ENCODE data around the gene SOX18. TPM values are rescaled to one million over a fixed set of nuclear protein-coding genes. Genes with fewer than 3 reads are reported as not detected.

Gene SOX18
- total and polyA plus RNA-seq, 8 donors = 0.58 to 26.6 (median 8.7) TPM

DNA sequence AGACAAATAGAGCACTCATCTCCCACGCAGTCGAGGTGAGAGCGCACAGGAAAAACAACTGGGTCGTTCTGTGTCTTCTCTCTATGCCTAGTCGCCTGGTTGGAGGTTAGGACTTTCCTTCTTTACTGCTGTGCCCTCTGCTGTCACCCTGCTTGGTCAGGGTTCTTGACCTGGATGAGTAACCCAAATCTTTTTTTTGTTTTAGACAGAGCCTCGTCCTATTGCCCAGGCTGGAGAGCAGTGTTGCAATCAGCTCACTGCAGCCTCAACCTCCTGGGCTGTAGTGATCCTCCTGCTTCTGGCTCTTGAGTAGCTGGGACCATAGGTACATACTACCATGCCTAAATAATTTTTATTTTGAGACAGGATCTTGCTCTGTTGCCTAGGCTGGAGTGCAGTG, 44.0 kb downstream of the SOX18 start:
- Histone ChIP-seq H3K27ac (no peak overlapping the region), H3K27me3 (no peaks in the 10 kb centered on the region), H3K9me3 (no peaks in the 10 kb centered on the region), H3K4me1 (no peaks in the 10 kb centered on the region), H3K4me3 (no peak overlapping the region), H3K36me3 (peaks cover 57 to 100% (median 98%) of the 10 kb centered on the region in 4 donors)
- intact Hi-C loops (cut with DNase I; ENCODE audit: low total_unique reads) = no loop called here
- 81 to 88% (median 83%) methylated on average over 6 of the region's 6 CpGs for WGBS, 5 donors
- TF ChIP-seq POLR2A (IDR thresholded peaks at IDR 0.05) = no peak
- TF ChIP-seq, protein P1, sequence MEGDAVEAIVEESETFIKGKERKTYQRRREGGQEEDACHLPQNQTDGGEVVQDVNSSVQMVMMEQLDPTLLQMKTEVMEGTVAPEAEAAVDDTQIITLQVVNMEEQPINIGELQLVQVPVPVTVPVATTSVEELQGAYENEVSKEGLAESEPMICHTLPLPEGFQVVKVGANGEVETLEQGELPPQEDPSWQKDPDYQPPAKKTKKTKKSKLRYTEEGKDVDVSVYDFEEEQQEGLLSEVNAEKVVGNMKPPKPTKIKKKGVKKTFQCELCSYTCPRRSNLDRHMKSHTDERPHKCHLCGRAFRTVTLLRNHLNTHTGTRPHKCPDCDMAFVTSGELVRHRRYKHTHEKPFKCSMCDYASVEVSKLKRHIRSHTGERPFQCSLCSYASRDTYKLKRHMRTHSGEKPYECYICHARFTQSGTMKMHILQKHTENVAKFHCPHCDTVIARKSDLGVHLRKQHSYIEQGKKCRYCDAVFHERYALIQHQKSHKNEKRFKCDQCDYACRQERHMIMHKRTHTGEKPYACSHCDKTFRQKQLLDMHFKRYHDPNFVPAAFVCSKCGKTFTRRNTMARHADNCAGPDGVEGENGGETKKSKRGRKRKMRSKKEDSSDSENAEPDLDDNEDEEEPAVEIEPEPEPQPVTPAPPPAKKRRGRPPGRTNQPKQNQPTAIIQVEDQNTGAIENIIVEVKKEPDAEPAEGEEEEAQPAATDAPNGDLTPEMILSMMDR (IDR thresholded peaks at IDR 0.05) = no peak
- TF ChIP-seq POLR2AphosphoS5 (IDR thresholded peaks at IDR 0.05) = no peak
- no peak for TF ChIP-seq EP300 (IDR thresholded peaks at IDR 0.05)
- no peak for DNase-seq

- TF ChIP-seq EP300 (IDR thresholded peaks at IDR 0.05) = no peak
- TF ChIP-seq POLR2AphosphoS5 (IDR thresholded peaks at IDR 0.05) = no peak
- TF ChIP-seq, protein P1 (IDR thresholded peaks at IDR 0.05) = no peak
- TF ChIP-seq POLR2A (IDR thresholded peaks at IDR 0.05) = no peak
- Histone ChIP-seq H3K27me3 (no peaks in the 10 kb centered on the region), H3K9me3 (no peaks in the 10 kb centered on the region), H3K4me1 (no peaks in the 10 kb centered on the region), H3K36me3 (peaks cover 60 to 100% (median 98%) of the 10 kb centered on the region in 4 donors), H3K4me3 (no peak overlapping the region), H3K27ac (no peak overlapping the region)
- intact Hi-C loops (cut with DNase I; ENCODE audit: low total_unique reads) = no loop called here
- DNase-seq = peak in 1 of 2 donors; percentile 39
- WGBS, 5 donors = 76 to 83% (median 79%) methylated on average over 7 of the region's 7 CpGs
These were observed 45.3 kb downstream of the SOX18 start for GRCh38 chr20:64003960-64004725.

DNA sequence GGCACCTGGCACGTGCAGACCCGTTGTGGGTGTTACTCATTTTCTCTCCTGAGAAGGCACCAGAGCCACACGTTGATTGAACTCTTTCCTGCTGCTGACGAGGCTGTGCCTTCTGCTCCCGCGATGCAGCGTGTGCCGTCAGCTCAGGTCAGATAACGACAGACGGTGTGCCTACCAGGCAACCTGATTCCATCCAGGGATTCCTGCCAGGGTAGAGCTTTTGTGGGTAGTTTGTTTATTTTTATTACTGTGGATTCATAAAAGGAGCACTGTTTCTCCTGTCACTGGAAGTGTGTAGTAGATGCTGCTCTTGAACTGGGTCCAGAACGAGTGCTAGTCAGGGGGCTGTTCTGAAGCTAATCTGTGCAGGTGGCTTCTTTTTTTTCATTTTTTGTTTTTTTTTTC, 47.8 kb downstream of the SOX18 start:
- TF ChIP-seq, protein P1 (IDR thresholded peaks at IDR 0.05) = no peak
- TF ChIP-seq EP300 (IDR thresholded peaks at IDR 0.05) (no peak), POLR2AphosphoS5 (IDR thresholded peaks at IDR 0.05) (no peak), POLR2A (IDR thresholded peaks at IDR 0.05) (no peak)
- H3K4me3 ChIP-seq = no peak overlapping the region
- H3K27me3 ChIP-seq = no peaks in the 10 kb centered on the region
- H3K9me3 ChIP-seq = no peaks in the 10 kb centered on the region
- DNase-seq = peak in 1 of 2 donors; percentile 26
- intact Hi-C loops (cut with DNase I; ENCODE audit: low total_unique reads) = no loop called here
- H3K27ac ChIP-seq = no peak overlapping the region
- peaks cover 76 to 100% (median 100%) of the 10 kb centered on the region in 4 donors for H3K36me3 ChIP-seq
- WGBS, 5 donors = 37 to 59% (median 48%) methylated on average over 11 of the region's 11 CpGs
- no peaks in the 10 kb centered on the region for H3K4me1 ChIP-seq

DNA sequence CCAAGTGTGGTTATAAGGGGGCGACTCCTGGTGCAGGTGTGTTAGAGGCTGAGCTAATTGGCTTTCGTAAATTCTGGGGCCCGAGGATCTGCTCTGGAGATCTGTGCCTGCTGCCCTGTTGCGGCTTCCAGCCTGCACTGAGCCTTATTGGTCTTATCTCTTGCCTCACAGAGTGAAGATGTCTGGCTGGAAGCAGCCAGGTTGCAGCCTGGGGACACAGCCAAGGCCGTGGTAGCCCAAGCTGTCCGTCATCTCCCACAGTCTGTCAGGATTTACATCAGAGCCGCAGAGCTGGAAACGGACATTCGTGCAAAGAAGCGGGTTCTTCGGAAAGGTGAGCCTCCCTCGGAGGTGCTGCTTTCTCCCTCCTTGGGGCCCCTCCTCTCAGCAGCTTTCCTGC, 48.5 kb downstream of the SOX18 start:
- no peaks in the 10 kb centered on the region for H3K9me3 ChIP-seq
- WGBS, 5 donors = 92 to 96% (median 94%) methylated on average over 12 of the region's 12 CpGs
- H3K4me3 ChIP-seq = no peak overlapping the region
- no peaks in the 10 kb centered on the region for H3K27me3 ChIP-seq
- TF ChIP-seq POLR2A (IDR thresholded peaks at IDR 0.05) (no peak), EP300 (IDR thresholded peaks at IDR 0.05) (no peak), POLR2AphosphoS5 (IDR thresholded peaks at IDR 0.05) (no peak)
- TF ChIP-seq, protein P1 (IDR thresholded peaks at IDR 0.05) = no peak
- H3K4me1 ChIP-seq = no peaks in the 10 kb centered on the region
- H3K27ac ChIP-seq = no peak overlapping the region
- intact Hi-C loops (cut with DNase I; ENCODE audit: low total_unique reads) = no loop called here
- DNase-seq = no peak
- H3K36me3 ChIP-seq = peaks cover 79 to 100% (median 100%) of the 10 kb centered on the region in 4 donors

Small RNA genes lying within 50 kb of the gene (small RNA-seq; reads per million reads assigned to genes)
- gene AL355803.1 (0 reads per million in 4 donors), gene MIR6813 (0 reads per million in 4 donors)

Other genes starting within 250 kb of the SOX18 start
- gene ZBTB46, start 218.4 kb downstream of the SOX18 start, total RNA-seq = 10 to 100 TPM in 1 of 5 donors, 1 to 10 TPM in 3, under 1 TPM in 1; 0.58 to 13.4 (median 4.1) TPM
- gene ZBTB46, start 218.4 kb downstream of the SOX18 start, polyA plus RNA-seq = 1 to 10 TPM; 1.1 to 1.8 (median 1.7) TPM
- not detected for gene ABHD16B, start 188.1 kb downstream of the SOX18 start, total RNA-seq
- under 1 TPM in 2 of 3 donors, not detected in 1; 0.37 to 0.43 TPM for gene ABHD16B, start 188.1 kb downstream of the SOX18 start, polyA plus RNA-seq
- 10 to 100 TPM; 42.0 to 53.1 (median 45.5) TPM for gene TPD52L2, start 184.4 kb downstream of the SOX18 start, total RNA-seq
- 10 to 100 TPM; 72.8 to 75.6 (median 73.3) TPM for gene TPD52L2, start 184.4 kb downstream of the SOX18 start, polyA plus RNA-seq
- 10 to 100 TPM; 23.7 to 60.1 (median 52.7) TPM for gene DNAJC5, start 154.5 kb downstream of the SOX18 start, total RNA-seq
- gene DNAJC5, start 154.5 kb downstream of the SOX18 start, polyA plus RNA-seq = 10 to 100 TPM; 23.1 to 26.4 (median 25.6) TPM
- gene UCKL1, start 93.2 kb downstream of the SOX18 start, total RNA-seq = 100 to 1,000 TPM in 1 of 5 donors, 10 to 100 TPM in 4; 20.9 to 107 (median 36.8) TPM
- gene UCKL1, start 93.2 kb downstream of the SOX18 start, polyA plus RNA-seq = 10 to 100 TPM; 17.7 to 60.5 (median 24.0) TPM
- 10 to 100 TPM in 2 of 5 donors, 1 to 10 TPM in 3; 6.1 to 12.1 (median 9.2) TPM for gene ZNF512B, start 79.7 kb downstream of the SOX18 start, total RNA-seq
- 1 to 10 TPM; 3.5 to 7.6 (median 6.3) TPM for gene ZNF512B, start 79.7 kb downstream of the SOX18 start, polyA plus RNA-seq
- 10 to 100 TPM in 2 of 5 donors, 1 to 10 TPM in 3; 2.9 to 68.1 (median 9.4) TPM for gene SAMD10, start 70.0 kb downstream of the SOX18 start, total RNA-seq
- gene SAMD10, start 70.0 kb downstream of the SOX18 start, polyA plus RNA-seq = 1 to 10 TPM; 4.9 to 6.6 (median 6.3) TPM
- 10 to 100 TPM; 30.4 to 67.4 (median 39.7) TPM for gene PRPF6, start 68.5 kb downstream of the SOX18 start, total RNA-seq
- gene PRPF6, start 68.5 kb downstream of the SOX18 start, polyA plus RNA-seq = 10 to 100 TPM; 27.0 to 44.2 (median 39.6) TPM
- 1 to 10 TPM in 1 of 5 donors, not detected in 4; 1.7 TPM for gene C20orf204, start 13.5 kb downstream of the SOX18 start, total RNA-seq
- gene C20orf204, start 13.5 kb downstream of the SOX18 start, polyA plus RNA-seq = 1 to 10 TPM in 2 of 3 donors, under 1 TPM in 1; 0.62 to 3.4 (median 1.4) TPM
- 10 to 100 TPM in 4 of 5 donors, 1 to 10 TPM in 1; 3.1 to 30.7 (median 22.8) TPM for gene TCEA2, start 13.6 kb upstream of the SOX18 start, total RNA-seq
- 10 to 100 TPM; 21.0 to 35.5 (median 30.4) TPM for gene TCEA2, start 13.6 kb upstream of the SOX18 start, polyA plus RNA-seq
- gene RGS19, start 29.9 kb upstream of the SOX18 start, total RNA-seq = 10 to 100 TPM in 1 of 5 donors, 1 to 10 TPM in 1, not detected in 3; 3.1 to 10.1 TPM
- gene RGS19, start 29.9 kb upstream of the SOX18 start, polyA plus RNA-seq = 10 to 100 TPM in 2 of 3 donors, 1 to 10 TPM in 1; 8.1 to 17.2 (median 13.1) TPM
- gene OPRL1, start 30.4 kb upstream of the SOX18 start, total RNA-seq = 1 to 10 TPM in 1 of 5 donors, under 1 TPM in 1, not detected in 3; 0.55 to 4.7 TPM
- under 1 TPM in 2 of 3 donors, not detected in 1; 0.18 to 0.25 TPM for gene OPRL1, start 30.4 kb upstream of the SOX18 start, polyA plus RNA-seq
- not detected for gene LKAAEAR1, start 34.8 kb upstream of the SOX18 start, total RNA-seq
- gene LKAAEAR1, start 34.8 kb upstream of the SOX18 start, polyA plus RNA-seq = under 1 TPM in 1 of 3 donors, not detected in 2; 0.23 TPM
- not detected for gene NPBWR2, start 57.9 kb upstream of the SOX18 start, total RNA-seq
- gene NPBWR2, start 57.9 kb upstream of the SOX18 start, polyA plus RNA-seq = not detected
- gene MYT1, start 114.8 kb upstream of the SOX18 start, total RNA-seq = under 1 TPM in 1 of 5 donors, not detected in 4; 0.55 TPM
- gene MYT1, start 114.8 kb upstream of the SOX18 start, polyA plus RNA-seq = under 1 TPM in 2 of 3 donors, not detected in 1; 0.08 to 0.25 TPM
- gene PCMTD2, start 206.1 kb upstream of the SOX18 start, total RNA-seq = 100 to 1,000 TPM in 1 of 5 donors, 10 to 100 TPM in 4; 15.2 to 107 (median 57.4) TPM
- gene PCMTD2, start 206.1 kb upstream of the SOX18 start, polyA plus RNA-seq = 10 to 100 TPM; 14.1 to 29.3 (median 23.8) TPM